SJCRH30 (cell line): ENCODE results near the gene BCKDHB. TPM values are rescaled to one million over a fixed set of nuclear protein-coding genes. Genes with fewer than 3 reads are reported as not detected.
"Not testable (repeated sequence)": the region's sequence is repeated elsewhere in the genome, so short reads cannot be mapped to it uniquely, and the experiment has no call there.

Source experiments
- DNase-seq, 2 experiments: peaks; one replicate each; pipeline ENCODE4 v3.0.0-alpha.2; 2015 to 2020
- H3K27ac ChIP-seq: fragments of 250-450 bp; sonication (Bioruptor Pico); 2 replicates; pipeline ENCODE4 v1.5.1; 2020; ENCODE audit warnings: mild to moderate bottlenecking, moderate library complexity
- H3K27me3 ChIP-seq: fragments of 250-450 bp; sonication (Bioruptor Pico); 2 replicates; pipeline ENCODE4 v1.5.1; 2020; ENCODE audit warnings: mild to moderate bottlenecking, moderate library complexity
- H3K36me3 ChIP-seq: fragments of 250-450 bp; sonication (Bioruptor Pico); 2 replicates; pipeline ENCODE4 v1.5.1; 2020; ENCODE audit warnings: mild to moderate bottlenecking, moderate library complexity
- H3K4me1 ChIP-seq: fragments of 250-450 bp; sonication (Bioruptor Pico); 2 replicates; pipeline ENCODE4 v1.5.1; 2020; ENCODE audit warnings: mild to moderate bottlenecking, moderate library complexity
- H3K4me3 ChIP-seq: fragments of 250-450 bp; sonication (Bioruptor Pico); 2 replicates; pipeline ENCODE4 v1.5.1; 2020; ENCODE audit warnings: mild to moderate bottlenecking, moderate library complexity
- H3K9me3 ChIP-seq: fragments of 250-450 bp; sonication (Bioruptor Pico); replicated peaks from 2 replicates; pipeline ENCODE4 v1.5.1; 2020; ENCODE audit warnings: mild to moderate bottlenecking, moderate library complexity
- total RNA-seq: library from RNA; depleted of rRNA; stranded (reverse); fragments of >200 nt; shearing (Covaris generic); gene quantifications from 2 replicates; pipeline ENCODE4 v1.2.3, GENCODE V29; 2014

Gene BCKDHB
- total RNA-seq, 1 experiment from 2014 or later, result 26.8 TPM

GRCh38 chr6:80277501-80277900, 171.0 kb downstream of the BCKDHB start:
- Histone ChIP-seq H3K36me3 (no peaks in the 10 kb centered on the region; the same call in 1 of the 2 replicates), H3K9me3 (no peaks in the 10 kb centered on the region), H3K4me1 (peaks cover 5% of the 10 kb centered on the region; the same call in 1 of the 2 replicates), H3K4me3 (no peak overlapping the region), H3K27me3 (no peaks in the 10 kb centered on the region), H3K27ac (no peak overlapping the region)
- DNase-seq, result no peak

- H3K4me3 ChIP-seq, result no peak overlapping the region
- H3K27ac ChIP-seq, result no peak overlapping the region
- no peaks in the 10 kb centered on the region for H3K9me3 ChIP-seq
- no peaks in the 10 kb centered on the region for H3K27me3 ChIP-seq
- no peaks in the 10 kb centered on the region; the same call in 1 of the 2 replicates for H3K36me3 ChIP-seq
- DNase-seq, result no peak
- H3K4me1 ChIP-seq, result peaks cover 11% of the 10 kb centered on the region; the same call in 1 of the 2 replicates
These were observed 174.0 kb downstream of the BCKDHB start for GRCh38 chr6:80280262-80281010.

GRCh38 chr6:80282913-80283554, 176.6 kb downstream of the BCKDHB start:
- H3K27ac ChIP-seq, result no peak overlapping the region
- H3K4me3 ChIP-seq, result no peak overlapping the region
- H3K27me3 ChIP-seq, result no peaks in the 10 kb centered on the region
- 0 out of 2 replicates have a peak, but pooled peaks cover 7% of the 10 kb centered on the region for H3K4me1 ChIP-seq
- no peaks in the 10 kb centered on the region for H3K9me3 ChIP-seq
- H3K36me3 ChIP-seq, result peaks cover 2% of the 10 kb centered on the region; the same call in 1 of the 2 replicates
- DNase-seq, result no peak

GRCh38 chr6:80287112-80287511, 180.6 kb downstream of the BCKDHB start:
- H3K36me3 ChIP-seq, result peaks cover 2% of the 10 kb centered on the region; the same call in 1 of the 2 replicates
- no peak overlapping the region for H3K4me3 ChIP-seq
- H3K9me3 ChIP-seq, result peaks cover 5% of the 10 kb centered on the region
- H3K27ac ChIP-seq, result no peak overlapping the region
- 0 out of 2 replicates have a peak, but pooled peaks cover 7% of the 10 kb centered on the region for H3K4me1 ChIP-seq
- no peak for DNase-seq
- no peaks in the 10 kb centered on the region for H3K27me3 ChIP-seq

- Histone ChIP-seq H3K4me3 (no peak overlapping the region), H3K4me1 (0 out of 2 replicates have a peak, but pooled peaks cover 7% of the 10 kb centered on the region), H3K27ac (no peak overlapping the region), H3K36me3 (peaks cover 2% of the 10 kb centered on the region; the same call in 1 of the 2 replicates), H3K27me3 (no peaks in the 10 kb centered on the region), H3K9me3 (peaks cover 5% of the 10 kb centered on the region)
- no peak for DNase-seq
These were observed 181.1 kb downstream of the BCKDHB start for GRCh38 chr6:80287607-80288006.

- no peak overlapping the region for H3K4me3 ChIP-seq
- no peak overlapping the region for H3K27ac ChIP-seq
- 0 out of 2 replicates have a peak, but pooled peaks cover under 1% of the 10 kb centered on the region for H3K4me1 ChIP-seq
- no peaks in the 10 kb centered on the region for H3K27me3 ChIP-seq
- DNase-seq, result no peak
- H3K9me3 ChIP-seq, result peaks cover 6% of the 10 kb centered on the region
- peaks cover 2% of the 10 kb centered on the region; the same call in 1 of the 2 replicates for H3K36me3 ChIP-seq
These were observed 183.3 kb downstream of the BCKDHB start for GRCh38 chr6:80289727-80290126.

GRCh38 chr6:80294531-80294930, 188.1 kb downstream of the BCKDHB start:
- H3K27me3 ChIP-seq, H3K9me3 ChIP-seq, H3K36me3 ChIP-seq, H3K4me1 ChIP-seq, DNase-seq, H3K27ac ChIP-seq, H3K4me3 ChIP-seq: not testable (repeated sequence)

- Histone ChIP-seq H3K27ac (no peak overlapping the region), H3K4me3 (no peak overlapping the region), H3K27me3 (no peaks in the 10 kb centered on the region), H3K36me3 (no peaks in the 10 kb centered on the region), H3K9me3 (no peaks in the 10 kb centered on the region), H3K4me1 (no peaks in the 10 kb centered on the region)
- DNase-seq, result no peak
These were observed 196.2 kb downstream of the BCKDHB start for GRCh38 chr6:80302716-80303115.

GRCh38 chr6:80304014-80304413, 197.5 kb downstream of the BCKDHB start:
- Histone ChIP-seq H3K36me3 (no peaks in the 10 kb centered on the region), H3K4me1 (no peaks in the 10 kb centered on the region), H3K4me3 (no peak overlapping the region), H3K27ac (no peak overlapping the region), H3K9me3 (no peaks in the 10 kb centered on the region), H3K27me3 (no peaks in the 10 kb centered on the region)
- no peak for DNase-seq

- Histone ChIP-seq H3K27me3 (no peaks in the 10 kb centered on the region), H3K4me3 (no peak overlapping the region), H3K9me3 (no peaks in the 10 kb centered on the region), H3K27ac (no peak overlapping the region), H3K4me1 (no peaks in the 10 kb centered on the region), H3K36me3 (no peaks in the 10 kb centered on the region)
- DNase-seq, result no peak
These were observed 208.1 kb downstream of the BCKDHB start for GRCh38 chr6:80314531-80314930.

GRCh38 chr6:80316686-80317231, 210.3 kb downstream of the BCKDHB start:
- no peaks in the 10 kb centered on the region for H3K9me3 ChIP-seq
- H3K36me3 ChIP-seq, result no peaks in the 10 kb centered on the region
- no peak overlapping the region for H3K27ac ChIP-seq
- H3K27me3 ChIP-seq, result no peaks in the 10 kb centered on the region
- H3K4me1 ChIP-seq, result peaks cover 4% of the 10 kb centered on the region
- no peak for DNase-seq
- H3K4me3 ChIP-seq, result no peak overlapping the region

- no peak for DNase-seq
- H3K27me3 ChIP-seq, result no peaks in the 10 kb centered on the region
- no peak overlapping the region for H3K27ac ChIP-seq
- H3K4me3 ChIP-seq, result no peak overlapping the region
- peaks cover 4% of the 10 kb centered on the region for H3K4me1 ChIP-seq
- H3K36me3 ChIP-seq, result no peaks in the 10 kb centered on the region
- no peaks in the 10 kb centered on the region for H3K9me3 ChIP-seq
These were observed 212.7 kb downstream of the BCKDHB start for GRCh38 chr6:80319196-80319595.

GRCh38 chr6:80321011-80321410, 214.5 kb downstream of the BCKDHB start:
- H3K9me3 ChIP-seq, result no peaks in the 10 kb centered on the region
- no peaks in the 10 kb centered on the region for H3K36me3 ChIP-seq
- DNase-seq, result no peak
- peaks cover 4% of the 10 kb centered on the region for H3K4me1 ChIP-seq
- no peaks in the 10 kb centered on the region for H3K27me3 ChIP-seq
- no peak overlapping the region for H3K4me3 ChIP-seq
- no peak overlapping the region for H3K27ac ChIP-seq

- H3K27ac ChIP-seq, result no peak overlapping the region
- H3K9me3 ChIP-seq, result no peaks in the 10 kb centered on the region
- H3K36me3 ChIP-seq, result no peaks in the 10 kb centered on the region
- no peak for DNase-seq
- H3K4me3 ChIP-seq, result no peak overlapping the region
- no peaks in the 10 kb centered on the region for H3K27me3 ChIP-seq
- peaks cover 4% of the 10 kb centered on the region for H3K4me1 ChIP-seq
These were observed 219.3 kb downstream of the BCKDHB start for GRCh38 chr6:80325742-80326141.

- no peak for DNase-seq
- no peaks in the 10 kb centered on the region for H3K9me3 ChIP-seq
- no peak overlapping the region for H3K27ac ChIP-seq
- no peaks in the 10 kb centered on the region for H3K36me3 ChIP-seq
- no peaks in the 10 kb centered on the region for H3K27me3 ChIP-seq
- peaks cover 20% of the 10 kb centered on the region for H3K4me1 ChIP-seq
- no peak overlapping the region for H3K4me3 ChIP-seq
These were observed 222.2 kb downstream of the BCKDHB start for GRCh38 chr6:80328652-80329051.
